HFF-Myc (cell line): ENCODE results near the gene ESPL1.

Experiments
- DNase-seq: peaks from one replicate; pipeline ENCODE4 v3.0.0-alpha.2; 2011; ENCODE audit warnings: low read depth; ENCODE audit errors: extremely low read depth
- H3K4me3 ChIP-seq: replicated peaks from 2 replicates; pipeline ENCODE4 v1.5.1; 2011; ENCODE audit warnings: low read depth, mild to moderate bottlenecking, control low read depth, low read length
- CTCF ChIP-seq: IDR thresholded peaks from 2 replicates; pipeline ENCODE4 v1.5.1; 2012; ENCODE audit warnings: mild to moderate bottlenecking, low read depth, low read length, control low read depth; ENCODE audit errors: missing control alignments

ESPL1 gene

GRCh38 chr12:53298164-53298563, 30.1 kb downstream of the ESPL1 start:
- no peak for DNase-seq
- H3K4me3 ChIP-seq = 0 out of 2 replicates have a peak overlapping the region, but pooled peaks have one; percentile 2
- TF ChIP-seq CTCF = no peak

GRCh38 chr12:53299101-53299453, 31.0 kb downstream of the ESPL1 start:
- no peak for TF ChIP-seq CTCF
- peak overlapping the region; percentile 66 for H3K4me3 ChIP-seq
- no peak for DNase-seq

- DNase-seq = peak; percentile 81
- peak within 1 kb of the TSS; percentile 66 for H3K4me3 ChIP-seq
- peak; percentile 15 for TF ChIP-seq CTCF
Observed at GRCh38 chr12:53299454-53300180, 31.5 kb downstream of the ESPL1 start, which contains the start of gene MYG1. MYG1 (plus strand) TSS chr12:53299695; CDS start chr12:53299738, 43 bp downstream.

- TF ChIP-seq CTCF = no peak
- DNase-seq = no peak
- H3K4me3 ChIP-seq = peak overlapping the region; percentile 66
Observed at GRCh38 chr12:53300187-53300586, 32.1 kb downstream of the ESPL1 start.

- no peak for TF ChIP-seq CTCF
- no peak overlapping the region for H3K4me3 ChIP-seq
- DNase-seq = no peak
Observed at GRCh38 chr12:53302903-53303302, 34.8 kb downstream of the ESPL1 start.

GRCh38 chr12:53306826-53307225, 38.7 kb downstream of the ESPL1 start:
- H3K4me3 ChIP-seq = no peak overlapping the region
- no peak for DNase-seq
- no peak for TF ChIP-seq CTCF

- TF ChIP-seq CTCF = no peak
- no peak for DNase-seq
- no peak overlapping the region for H3K4me3 ChIP-seq
Observed at GRCh38 chr12:53308276-53308675, 40.2 kb downstream of the ESPL1 start.
